HepG2 (cell line): Measurements from ENCODE around the gene NT5C3B.

Experiments used
- EHMT2 ChIP-seq: fragments of 200-600 bp; sonication (generic); IDR thresholded peaks from 2 replicates; pipeline ENCODE4 v1.7.0; 2017; ENCODE audit warnings: antibody characterized with exemption, low read depth, low read length, borderline replicate concordance
- MAFF ChIP-seq: IDR thresholded peaks from 2 replicates; pipeline ENCODE4 v1.6.1; 2011; ENCODE audit warnings: low read depth, low read length, improper control_type of control experiment
- MTA3 ChIP-seq: sonication (generic); formaldehyde crosslinking; IDR thresholded peaks from 2 replicates; pipeline ENCODE4 v1.4.0; 2020; ENCODE audit warnings: missing genetic modification reagents
- NR2F2 ChIP-seq: IDR thresholded peaks from 2 replicates; pipeline ENCODE4 v1.6.1; 2012; ENCODE audit warnings: low read depth, inconsistent platforms, borderline replicate concordance
- POLR2A ChIP-seq, 2 experiments: IDR thresholded peaks; 2 replicates each; pipeline ENCODE4 v1.6.1; 2011; ENCODE audit warnings: low read depth in 2 of 2, low read length in 2 of 2, mild to moderate bottlenecking in 1 of 2, moderate library complexity in 1 of 2; ENCODE audit not compliant: insufficient read depth in 1 of 2
- ZNF224 ChIP-seq: sonication (generic); formaldehyde crosslinking; IDR thresholded peaks from 2 replicates; pipeline ENCODE4 v1.5.0; 2020; ENCODE audit warnings: mild to moderate bottlenecking, missing genetic modification reagents
- TF ChIP-seq, protein P1 (sequence below): sonication (generic); formaldehyde crosslinking; IDR thresholded peaks from one replicate; pipeline ENCODE4 v1.5.1; 2020; ENCODE audit warnings: mild to moderate bottlenecking, missing genetic modification reagents; ENCODE audit errors: not compliant biosample characterization
- TF ChIP-seq, protein P2 (sequence below): sonication (generic); formaldehyde crosslinking; IDR thresholded peaks from 2 replicates; pipeline ENCODE4 v1.5.0; 2020; ENCODE audit warnings: mild to moderate bottlenecking, missing genetic modification reagents, moderate library complexity
- TF ChIP-seq, protein P3 (sequence below): sonication (generic); formaldehyde crosslinking; IDR thresholded peaks from 2 replicates; pipeline ENCODE4 v1.5.0; 2020; ENCODE audit warnings: mild to moderate bottlenecking, low read depth, missing genetic modification reagents, borderline replicate concordance

DNA sequence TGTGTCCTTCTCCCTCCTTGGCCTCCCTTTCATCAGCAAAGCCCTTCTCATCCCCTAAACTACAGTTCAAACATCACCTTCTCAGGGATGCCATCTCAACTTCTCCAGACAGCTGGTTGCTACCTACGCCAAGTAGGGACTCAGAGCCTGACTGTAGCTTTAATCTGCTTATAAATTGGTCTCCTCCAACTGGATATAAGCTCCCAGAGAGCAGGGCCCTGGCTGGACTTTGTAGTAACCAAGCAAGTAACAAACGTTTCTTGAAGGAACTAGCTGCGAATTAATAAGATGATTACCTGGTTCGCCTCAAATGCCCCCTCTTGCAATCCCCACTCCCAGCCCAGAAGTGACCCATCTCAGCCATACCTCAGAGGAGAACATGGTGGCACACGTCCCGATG lies 46.7 kb upstream of the NT5C3B start:
- TF ChIP-seq, protein P1, sequence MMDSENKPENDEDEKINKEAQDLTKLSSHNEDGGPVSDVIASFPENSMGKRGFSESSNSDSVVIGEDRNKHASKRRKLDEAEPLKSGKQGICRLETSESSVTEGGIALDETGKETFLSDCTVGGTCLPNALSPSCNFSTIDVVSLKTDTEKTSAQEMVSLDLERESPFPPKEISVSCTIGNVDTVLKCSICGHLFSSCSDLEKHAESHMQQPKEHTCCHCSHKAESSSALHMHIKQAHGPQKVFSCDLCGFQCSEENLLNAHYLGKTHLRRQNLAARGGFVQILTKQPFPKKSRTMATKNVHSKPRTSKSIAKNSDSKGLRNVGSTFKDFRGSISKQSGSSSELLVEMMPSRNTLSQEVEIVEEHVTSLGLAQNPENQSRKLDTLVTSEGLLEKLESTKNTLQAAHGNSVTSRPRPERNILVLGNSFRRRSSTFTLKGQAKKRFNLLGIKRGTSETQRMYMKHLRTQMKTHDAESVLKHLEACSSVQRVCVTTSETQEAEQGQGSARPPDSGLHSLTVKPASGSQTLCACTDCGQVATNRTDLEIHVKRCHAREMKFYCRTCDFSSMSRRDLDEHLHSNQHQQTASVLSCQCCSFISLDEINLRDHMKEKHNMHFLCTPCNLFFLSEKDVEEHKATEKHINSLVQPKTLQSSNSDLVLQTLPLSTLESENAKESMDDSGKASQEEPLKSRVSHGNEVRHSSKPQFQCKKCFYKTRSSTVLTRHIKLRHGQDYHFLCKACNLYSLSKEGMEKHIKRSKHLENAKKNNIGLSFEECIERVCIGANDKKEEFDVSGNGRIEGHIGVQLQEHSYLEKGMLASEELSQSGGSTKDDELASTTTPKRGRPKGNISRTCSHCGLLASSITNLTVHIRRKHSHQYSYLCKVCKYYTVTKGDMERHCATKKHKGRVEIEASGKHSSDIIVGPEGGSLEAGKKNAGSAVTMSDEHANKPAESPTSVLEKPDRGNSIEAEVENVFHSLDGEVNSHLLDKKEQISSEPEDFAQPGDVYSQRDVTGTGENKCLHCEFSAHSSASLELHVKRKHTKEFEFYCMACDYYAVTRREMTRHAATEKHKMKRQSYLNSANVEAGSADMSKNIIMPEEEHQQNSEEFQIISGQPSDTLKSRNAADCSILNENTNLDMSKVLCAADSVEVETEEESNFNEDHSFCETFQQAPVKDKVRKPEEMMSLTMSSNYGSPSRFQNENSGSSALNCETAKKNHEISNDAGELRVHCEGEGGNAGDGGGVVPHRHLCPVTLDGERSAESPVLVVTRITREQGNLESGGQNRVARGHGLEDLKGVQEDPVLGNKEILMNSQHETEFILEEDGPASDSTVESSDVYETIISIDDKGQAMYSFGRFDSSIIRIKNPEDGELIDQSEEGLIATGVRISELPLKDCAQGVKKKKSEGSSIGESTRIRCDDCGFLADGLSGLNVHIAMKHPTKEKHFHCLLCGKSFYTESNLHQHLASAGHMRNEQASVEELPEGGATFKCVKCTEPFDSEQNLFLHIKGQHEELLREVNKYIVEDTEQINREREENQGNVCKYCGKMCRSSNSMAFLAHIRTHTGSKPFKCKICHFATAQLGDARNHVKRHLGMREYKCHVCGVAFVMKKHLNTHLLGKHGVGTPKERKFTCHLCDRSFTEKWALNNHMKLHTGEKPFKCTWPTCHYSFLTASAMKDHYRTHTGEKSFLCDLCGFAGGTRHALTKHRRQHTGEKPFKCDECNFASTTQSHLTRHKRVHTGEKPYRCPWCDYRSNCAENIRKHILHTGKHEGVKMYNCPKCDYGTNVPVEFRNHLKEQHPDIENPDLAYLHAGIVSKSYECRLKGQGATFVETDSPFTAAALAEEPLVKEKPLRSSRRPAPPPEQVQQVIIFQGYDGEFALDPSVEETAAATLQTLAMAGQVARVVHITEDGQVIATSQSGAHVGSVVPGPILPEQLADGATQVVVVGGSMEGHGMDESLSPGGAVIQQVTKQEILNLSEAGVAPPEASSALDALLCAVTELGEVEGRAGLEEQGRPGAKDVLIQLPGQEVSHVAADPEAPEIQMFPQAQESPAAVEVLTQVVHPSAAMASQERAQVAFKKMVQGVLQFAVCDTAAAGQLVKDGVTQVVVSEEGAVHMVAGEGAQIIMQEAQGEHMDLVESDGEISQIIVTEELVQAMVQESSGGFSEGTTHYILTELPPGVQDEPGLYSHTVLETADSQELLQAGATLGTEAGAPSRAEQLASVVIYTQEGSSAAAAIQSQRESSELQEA (CRISPR knock-in tag), result no peak
- TF ChIP-seq NR2F2 (no peak), MTA3 (CRISPR knock-in tag) (no peak), ZNF224 (CRISPR knock-in tag) (no peak), POLR2A (IDR thresholded peaks at IDR 0.05; ENCODE audit: insufficient read depth in 1 of 2, low read depth in 2 of 2, low read length in 2 of 2) (no peak), MAFF (no peak), EHMT2 (no peak)
- TF ChIP-seq, protein P2, sequence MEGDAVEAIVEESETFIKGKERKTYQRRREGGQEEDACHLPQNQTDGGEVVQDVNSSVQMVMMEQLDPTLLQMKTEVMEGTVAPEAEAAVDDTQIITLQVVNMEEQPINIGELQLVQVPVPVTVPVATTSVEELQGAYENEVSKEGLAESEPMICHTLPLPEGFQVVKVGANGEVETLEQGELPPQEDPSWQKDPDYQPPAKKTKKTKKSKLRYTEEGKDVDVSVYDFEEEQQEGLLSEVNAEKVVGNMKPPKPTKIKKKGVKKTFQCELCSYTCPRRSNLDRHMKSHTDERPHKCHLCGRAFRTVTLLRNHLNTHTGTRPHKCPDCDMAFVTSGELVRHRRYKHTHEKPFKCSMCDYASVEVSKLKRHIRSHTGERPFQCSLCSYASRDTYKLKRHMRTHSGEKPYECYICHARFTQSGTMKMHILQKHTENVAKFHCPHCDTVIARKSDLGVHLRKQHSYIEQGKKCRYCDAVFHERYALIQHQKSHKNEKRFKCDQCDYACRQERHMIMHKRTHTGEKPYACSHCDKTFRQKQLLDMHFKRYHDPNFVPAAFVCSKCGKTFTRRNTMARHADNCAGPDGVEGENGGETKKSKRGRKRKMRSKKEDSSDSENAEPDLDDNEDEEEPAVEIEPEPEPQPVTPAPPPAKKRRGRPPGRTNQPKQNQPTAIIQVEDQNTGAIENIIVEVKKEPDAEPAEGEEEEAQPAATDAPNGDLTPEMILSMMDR (CRISPR knock-in tag), result no peak
- TF ChIP-seq, protein P3, sequence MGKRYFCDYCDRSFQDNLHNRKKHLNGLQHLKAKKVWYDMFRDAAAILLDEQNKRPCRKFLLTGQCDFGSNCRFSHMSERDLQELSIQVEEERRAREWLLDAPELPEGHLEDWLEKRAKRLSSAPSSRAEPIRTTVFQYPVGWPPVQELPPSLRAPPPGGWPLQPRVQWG (CRISPR knock-in tag), result no peak
